GM12875 (cell line): ENCODE results near the gene SP6.

Experiments used
- H3K4me3 ChIP-seq: one replicate; pipeline ENCODE4 v1.5.1; 2011; ENCODE audit warnings: low read depth, low read length, control low read depth
- TF ChIP-seq, protein P1 (sequence below): IDR thresholded peaks from 2 replicates; pipeline ENCODE4 v1.5.1; 2011; ENCODE audit warnings: low read depth, mild to moderate bottlenecking, control low read depth, inconsistent platforms, low read length, moderate library complexity, borderline replicate concordance; ENCODE audit not compliant: insufficient read depth

Gene SP6

DNA sequence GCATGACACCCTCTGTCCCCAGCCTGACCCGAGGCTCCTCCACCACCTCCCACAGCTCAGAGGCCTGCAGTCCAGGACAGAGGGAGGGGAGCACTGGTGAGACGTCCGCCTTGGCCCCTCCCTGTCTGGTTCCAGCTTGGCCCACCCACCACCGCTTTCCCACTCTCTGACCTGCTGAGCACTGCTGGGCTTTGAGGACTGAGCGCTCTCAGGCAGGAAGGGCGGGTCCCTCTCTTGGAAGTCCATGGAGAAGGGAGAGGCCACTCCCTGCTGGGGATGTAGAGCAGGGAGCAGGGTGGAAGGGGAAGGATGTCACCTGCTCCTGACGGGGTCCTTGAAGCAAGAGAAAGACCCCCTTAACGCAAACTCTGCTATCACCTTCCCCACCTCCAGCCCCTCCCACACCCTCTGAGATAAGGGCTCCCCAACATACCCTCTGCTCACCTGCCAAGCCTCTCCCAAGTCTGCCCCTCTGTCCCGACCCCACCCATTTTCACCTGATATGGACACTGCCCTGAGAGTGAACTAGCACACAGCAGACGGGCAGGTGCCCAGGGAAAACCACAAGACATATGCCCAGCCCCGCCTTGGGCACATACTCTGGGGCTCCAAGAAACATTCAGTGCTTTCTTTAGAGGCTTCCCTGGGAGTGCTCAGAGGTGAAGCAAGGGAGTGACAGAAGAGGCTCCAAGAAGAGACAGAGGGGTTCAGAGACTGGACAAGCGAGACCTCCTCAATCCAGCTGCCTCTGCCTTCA lies 30.8 kb downstream of the SP6 start:
- no peak overlapping the region for H3K4me3 ChIP-seq
- TF ChIP-seq, protein P1, sequence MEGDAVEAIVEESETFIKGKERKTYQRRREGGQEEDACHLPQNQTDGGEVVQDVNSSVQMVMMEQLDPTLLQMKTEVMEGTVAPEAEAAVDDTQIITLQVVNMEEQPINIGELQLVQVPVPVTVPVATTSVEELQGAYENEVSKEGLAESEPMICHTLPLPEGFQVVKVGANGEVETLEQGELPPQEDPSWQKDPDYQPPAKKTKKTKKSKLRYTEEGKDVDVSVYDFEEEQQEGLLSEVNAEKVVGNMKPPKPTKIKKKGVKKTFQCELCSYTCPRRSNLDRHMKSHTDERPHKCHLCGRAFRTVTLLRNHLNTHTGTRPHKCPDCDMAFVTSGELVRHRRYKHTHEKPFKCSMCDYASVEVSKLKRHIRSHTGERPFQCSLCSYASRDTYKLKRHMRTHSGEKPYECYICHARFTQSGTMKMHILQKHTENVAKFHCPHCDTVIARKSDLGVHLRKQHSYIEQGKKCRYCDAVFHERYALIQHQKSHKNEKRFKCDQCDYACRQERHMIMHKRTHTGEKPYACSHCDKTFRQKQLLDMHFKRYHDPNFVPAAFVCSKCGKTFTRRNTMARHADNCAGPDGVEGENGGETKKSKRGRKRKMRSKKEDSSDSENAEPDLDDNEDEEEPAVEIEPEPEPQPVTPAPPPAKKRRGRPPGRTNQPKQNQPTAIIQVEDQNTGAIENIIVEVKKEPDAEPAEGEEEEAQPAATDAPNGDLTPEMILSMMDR = no peak

DNA sequence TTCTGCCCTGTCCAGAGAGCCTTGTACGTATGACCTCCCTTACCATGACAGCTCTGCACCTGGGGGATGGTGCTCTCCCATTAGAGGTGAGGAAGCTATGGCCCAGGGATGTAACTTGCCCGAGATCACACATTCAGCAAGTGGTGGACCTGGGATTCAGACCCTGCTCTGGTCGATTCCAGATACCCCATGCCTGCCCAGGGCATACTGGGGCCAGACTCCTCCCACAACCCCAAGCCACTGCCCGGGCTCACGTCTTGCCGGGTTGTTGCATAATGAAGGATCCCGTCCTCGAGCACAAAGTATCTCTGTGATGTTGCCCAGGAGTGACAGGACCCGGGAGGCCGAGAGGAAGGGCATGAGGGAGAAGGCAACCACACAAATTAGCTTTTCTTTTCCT lies 31.5 kb downstream of the SP6 start:
- H3K4me3 ChIP-seq = no peak overlapping the region
- TF ChIP-seq, protein P1 = no peak

DNA sequence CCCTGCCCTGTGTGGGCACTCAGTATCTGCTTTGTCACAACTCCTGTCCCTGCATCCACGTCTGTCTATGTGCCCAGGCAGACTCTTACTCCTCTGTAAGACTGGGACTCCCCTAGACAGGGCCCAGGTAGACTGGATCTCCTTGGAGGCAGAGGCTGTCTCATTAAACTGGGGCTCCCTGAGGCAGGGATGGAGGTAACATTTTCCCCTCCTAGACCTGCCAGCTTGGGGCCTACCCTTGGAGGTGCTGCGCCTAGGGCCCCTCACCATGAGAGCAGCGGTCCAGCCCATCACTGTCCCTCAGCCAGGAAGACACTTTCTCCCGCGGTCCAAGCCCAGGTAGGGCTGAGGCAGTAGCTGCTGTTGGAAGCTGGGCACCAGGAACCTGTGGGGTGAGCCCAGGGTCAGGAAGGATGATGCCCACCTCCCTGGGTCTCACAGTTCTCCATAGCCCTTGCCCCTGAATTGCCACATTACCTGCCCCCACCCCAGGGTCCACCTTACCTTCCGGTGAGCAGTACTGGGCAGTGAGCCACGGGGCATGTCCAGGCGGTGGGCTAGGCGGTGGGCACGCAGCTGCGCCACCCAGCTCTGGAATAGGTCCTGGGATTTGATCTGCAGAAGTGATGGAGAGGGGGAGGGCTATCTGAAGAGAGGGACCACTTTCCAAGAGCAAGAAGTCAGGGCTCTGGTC lies 32.8 kb downstream of the SP6 start:
- no peak overlapping the region for H3K4me3 ChIP-seq
- TF ChIP-seq, protein P1 = no peak

DNA sequence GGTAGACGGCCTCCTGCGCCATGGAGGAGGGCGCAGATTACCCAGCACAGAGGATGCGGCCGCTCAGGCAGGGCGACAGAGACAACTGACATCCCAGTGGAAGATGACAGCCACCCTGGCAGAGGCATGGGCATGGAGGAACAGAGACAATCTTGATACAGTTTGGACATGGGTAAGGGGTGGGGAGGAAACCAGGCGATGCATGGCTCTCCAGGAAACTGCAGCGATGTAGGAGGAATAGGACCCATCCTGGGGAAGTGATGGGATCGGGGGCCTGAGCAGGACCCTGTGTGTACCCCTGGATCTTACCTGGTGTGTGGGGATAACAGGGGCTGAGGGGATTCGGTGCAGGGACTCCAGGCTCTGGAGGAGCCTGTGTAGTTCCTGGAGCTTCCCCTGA lies 34.0 kb downstream of the SP6 start:
- TF ChIP-seq, protein P1 = no peak

GRCh38 chr17:47816111-47816735 lies 34.7 kb downstream of the SP6 start:
- H3K4me3 ChIP-seq = no peak overlapping the region
- TF ChIP-seq, protein P1 = no peak

More for the DNA sequence above, 34.0 kb downstream of the SP6 start:
- no peak overlapping the region for H3K4me3 ChIP-seq

GRCh38 chr17:47815106-47815918 lies 35.7 kb downstream of the SP6 start:
- TF ChIP-seq, protein P1 = no peak
- no peak overlapping the region for H3K4me3 ChIP-seq
